Caco-2 (cell line): ENCODE data around the gene VWA2. TPM values are rescaled to one million over a fixed set of nuclear protein-coding genes. Genes with fewer than 3 reads are reported as not detected.

Source experiments
- BruUV-seq: library from RNA; stranded (reverse); fragments of 400-500 nt; replicated peaks from 2 replicates; lab custom pipeline; 2021; lab: Mats Ljungman, UMichigan
- CTCF ChIA-PET: fragments of 300-600 bp; sonication (Branson Sonifier 250); formaldehyde crosslinking; loops from one replicate; lab custom pipeline; 2022; ENCODE audit warnings: antibody characterized with exemption; lab: Charles Lee
- POLR2A ChIA-PET: fragments of 300-600 bp; sonication (Branson Sonifier 250); formaldehyde crosslinking; loops from one replicate; lab custom pipeline; 2022; ENCODE audit warnings: antibody characterized with exemption; lab: Charles Lee
- DNase-seq, 2 experiments: peaks; one replicate each; pipeline versions ENCODE4 v3.0.0 to v3.0.0-alpha.2; 2020 to 2022
- H3K27me3 ChIP-seq: replicated peaks from 2 replicates; pipeline ENCODE4 v1.6.0; 2011; ENCODE audit warnings: low read length; ENCODE audit not compliant: control insufficient read depth, insufficient read depth
- H3K36me3 ChIP-seq: 2 replicates; pipeline ENCODE4 v1.5.1; 2011; ENCODE audit warnings: low read length; ENCODE audit not compliant: control insufficient read depth, insufficient read depth
- H3K4me1 ChIP-seq: fragments of 250-450 bp; sonication (Bioruptor Pico); 2 replicates; pipeline ENCODE4 v1.5.1; 2020; ENCODE audit warnings: mild to moderate bottlenecking
- H3K4me3 ChIP-seq: 2 replicates; pipeline ENCODE4 v1.5.1; 2011; ENCODE audit warnings: low read depth, mild to moderate bottlenecking, control low read depth, low read length
- H3K9me3 ChIP-seq: fragments of 250-450 bp; sonication (Bioruptor Pico); 2 replicates; pipeline ENCODE4 v1.5.1; 2020; ENCODE audit warnings: mild to moderate bottlenecking, moderate library complexity
- H3K27ac Mint-ChIP-seq: one replicate; pipeline ENCODE4 v1.8.0; 2022; ENCODE audit warnings: mixed read lengths; ENCODE audit not compliant: unreplicated experiment
- H3K27me3 Mint-ChIP-seq: one replicate; pipeline ENCODE4 v1.8.0; 2022; ENCODE audit warnings: mixed read lengths; ENCODE audit not compliant: insufficient read depth, unreplicated experiment
- H3K36me3 Mint-ChIP-seq: one replicate; pipeline ENCODE4 v1.8.0; 2022; ENCODE audit warnings: mild to moderate bottlenecking, mixed read lengths; ENCODE audit not compliant: insufficient read depth, unreplicated experiment
- H3K4me1 Mint-ChIP-seq: one replicate; pipeline ENCODE4 v1.8.0; 2022; ENCODE audit warnings: low read depth, mixed read lengths; ENCODE audit not compliant: unreplicated experiment
- H3K4me3 Mint-ChIP-seq: one replicate; pipeline ENCODE4 v1.8.0; 2022; ENCODE audit warnings: mild to moderate bottlenecking, moderate library complexity, mixed read lengths; ENCODE audit not compliant: unreplicated experiment
- H3K9me3 Mint-ChIP-seq: one replicate; pipeline ENCODE4 v1.8.0; 2022; ENCODE audit warnings: mixed read lengths; ENCODE audit not compliant: unreplicated experiment
- CTCF ChIP-seq, 2 experiments: fragments of 200-600 bp in 1 of 2; IDR thresholded peaks; 1 replicate in 1 of 2; 2 replicates in 1 of 2; pipeline versions ENCODE4 v1.5.1 to v1.8.0; 2011 to 2022; ENCODE audit warnings: antibody characterized with exemption in 1 of 2, control low read depth in 1 of 2, inconsistent platforms in 1 of 2, low read depth in 1 of 2, low read length in 1 of 2, mild to moderate bottlenecking in 1 of 2, moderate library complexity in 1 of 2; ENCODE audit not compliant: insufficient read depth in 1 of 2, severe bottlenecking in 1 of 2, unreplicated experiment in 1 of 2
- intact Hi-C: fragments of 100-400 bp; cut with micrococcal nuclease; formaldehyde crosslinking; loops from one replicate; pipeline ENCODE4 v1.10.0; 2022; ENCODE audit not compliant: unreplicated experiment
- total RNA-seq: library from RNA; stranded (reverse); gene quantifications from 2 replicates; pipeline ENCODE4 v1.2.3, GENCODE V29; 2022

Gene VWA2
- total RNA-seq, 1 experiment from 2014 or later: 1.2 TPM

GRCh38 chr10:114233482-114233881, 5.6 kb upstream of the VWA2 start:
- intact Hi-C loops: loop anchor here (10.0 kb wide), 1 partner anchor 119 kb away; no protein-coding TSS in a partner anchor
- no peaks in the 10 kb centered on the region for H3K4me1 Mint-ChIP-seq
- no peaks in the 10 kb centered on the region for H3K36me3 ChIP-seq
- DNase-seq: no peak
- H3K27ac Mint-ChIP-seq: no peak overlapping the region
- no peak overlapping the region for H3K4me3 ChIP-seq
- H3K4me3 Mint-ChIP-seq: no peak overlapping the region
- TF ChIP-seq CTCF (IDR thresholded peaks at IDR 0.05; ENCODE audit: insufficient read depth in 1 of 2, low read depth in 1 of 2, low read length in 1 of 2, severe bottlenecking in 1 of 2, unreplicated experiment in 1 of 2): no peak
- no peaks in the 10 kb centered on the region for H3K9me3 ChIP-seq
- BruUV-seq: no TSS peak
- H3K27me3 ChIP-seq: no peaks in the 10 kb centered on the region
- peaks cover 5% of the 10 kb centered on the region for H3K27me3 Mint-ChIP-seq
- peaks cover 2% of the 10 kb centered on the region; the same call in 1 of the 2 replicates for H3K4me1 ChIP-seq
- no peaks in the 10 kb centered on the region for H3K9me3 Mint-ChIP-seq
- ChIA-PET CTCF (no interaction called here), POLR2A (no interaction called here)
- no peaks in the 10 kb centered on the region for H3K36me3 Mint-ChIP-seq

GRCh38 chr10:114234132-114234531, 4.9 kb upstream of the VWA2 start:
- no TSS peak for BruUV-seq
- Mint-ChIP-seq H3K27ac (no peak overlapping the region), H3K4me3 (no peak overlapping the region), H3K4me1 (no peaks in the 10 kb centered on the region), H3K9me3 (no peaks in the 10 kb centered on the region), H3K27me3 (peaks cover 5% of the 10 kb centered on the region), H3K36me3 (no peaks in the 10 kb centered on the region)
- intact Hi-C loops: loop anchor here (10.0 kb wide), 1 partner anchor 119 kb away; no protein-coding TSS in a partner anchor
- Histone ChIP-seq H3K4me1 (peaks cover 4% of the 10 kb centered on the region; the same call in 1 of the 2 replicates), H3K36me3 (no peaks in the 10 kb centered on the region), H3K9me3 (no peaks in the 10 kb centered on the region), H3K27me3 (no peaks in the 10 kb centered on the region; the same call in 1 of the 2 replicates), H3K4me3 (no peak overlapping the region)
- no peak for TF ChIP-seq CTCF (IDR thresholded peaks at IDR 0.05; ENCODE audit: insufficient read depth in 1 of 2, low read depth in 1 of 2, low read length in 1 of 2, severe bottlenecking in 1 of 2, unreplicated experiment in 1 of 2)
- CTCF ChIA-PET: no interaction called here
- DNase-seq: no peak
- POLR2A ChIA-PET: no interaction called here

- CTCF ChIA-PET: no interaction called here
- H3K4me3 Mint-ChIP-seq: peak overlapping the region; percentile 69
- peaks cover 4% of the 10 kb centered on the region; the same call in 1 of the 2 replicates for H3K4me1 ChIP-seq
- peaks cover 4% of the 10 kb centered on the region for H3K27me3 Mint-ChIP-seq
- POLR2A ChIA-PET: no interaction called here
- DNase-seq: peak in 1 of 2 experiments; percentile 7
- H3K4me1 Mint-ChIP-seq: no peaks in the 10 kb centered on the region
- no peaks in the 10 kb centered on the region for H3K36me3 ChIP-seq
- no peaks in the 10 kb centered on the region for H3K9me3 ChIP-seq
- peak overlapping the region; percentile 61 for H3K4me3 ChIP-seq
- no peak overlapping the region for H3K27ac Mint-ChIP-seq
- no peaks in the 10 kb centered on the region for H3K9me3 Mint-ChIP-seq
- TF ChIP-seq CTCF (IDR thresholded peaks at IDR 0.05; ENCODE audit: insufficient read depth in 1 of 2, low read depth in 1 of 2, low read length in 1 of 2, severe bottlenecking in 1 of 2, unreplicated experiment in 1 of 2): no peak
- no peaks in the 10 kb centered on the region; the same call in 1 of the 2 replicates for H3K27me3 ChIP-seq
- no TSS peak for BruUV-seq
- H3K36me3 Mint-ChIP-seq: no peaks in the 10 kb centered on the region
- intact Hi-C loops: loop anchor here (1.0 to 10.0 kb wide), 2 partner anchors 66 to 125 kb away; partner anchors contain the start of gene CCDC186
Observed at GRCh38 chr10:114239994-114240345, 916 bp downstream of the VWA2 start.
